NCI-H2081 (cell line): Measurements from ENCODE around the gene CPNE8.

Source experiments
- DNase-seq, 2 experiments: peaks; one replicate each; lab custom pipeline; 2025; lab: John Stamatoyannopoulos, UW

The CPNE8 gene

DNA sequence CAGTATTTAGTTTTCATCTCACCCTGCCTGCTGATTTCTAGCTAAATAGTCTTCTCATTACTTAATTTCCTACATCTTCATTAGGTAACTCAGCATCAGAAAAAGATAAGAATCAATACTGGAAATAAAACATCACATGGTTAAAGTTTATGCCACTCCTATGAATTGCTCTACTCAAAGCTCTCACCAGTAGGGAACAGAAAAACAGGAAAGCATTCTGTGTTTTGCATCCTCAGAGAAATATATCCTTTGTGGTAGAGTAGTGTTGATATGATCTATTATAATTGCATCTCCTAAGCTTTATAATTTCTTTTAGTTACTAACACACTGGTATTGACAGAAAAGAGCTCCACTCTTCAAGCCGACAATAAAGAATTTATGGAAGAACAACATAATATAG lies 9.9 kb downstream of the CPNE8 start:
- DNase-seq = no peak

DNA sequence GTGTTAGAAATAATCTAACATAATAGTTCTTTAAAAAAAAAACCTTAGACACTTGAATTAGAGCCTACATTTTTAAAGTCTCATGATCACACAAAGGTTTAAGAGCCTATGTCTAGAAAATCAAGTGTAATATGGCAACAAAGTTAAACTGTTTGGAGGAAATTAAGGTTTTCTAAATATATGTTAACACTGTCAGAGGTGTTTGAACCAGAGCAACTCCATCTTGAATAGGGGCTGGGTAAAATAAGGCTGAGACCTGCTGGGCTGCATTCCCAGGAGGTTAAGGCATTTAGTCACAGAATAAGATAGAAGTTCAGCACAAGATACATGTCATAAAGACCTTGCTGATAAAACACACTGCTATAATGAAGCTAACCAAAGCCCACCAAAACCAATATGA lies 12.4 kb downstream of the CPNE8 start:
- DNase-seq = no peak

DNA sequence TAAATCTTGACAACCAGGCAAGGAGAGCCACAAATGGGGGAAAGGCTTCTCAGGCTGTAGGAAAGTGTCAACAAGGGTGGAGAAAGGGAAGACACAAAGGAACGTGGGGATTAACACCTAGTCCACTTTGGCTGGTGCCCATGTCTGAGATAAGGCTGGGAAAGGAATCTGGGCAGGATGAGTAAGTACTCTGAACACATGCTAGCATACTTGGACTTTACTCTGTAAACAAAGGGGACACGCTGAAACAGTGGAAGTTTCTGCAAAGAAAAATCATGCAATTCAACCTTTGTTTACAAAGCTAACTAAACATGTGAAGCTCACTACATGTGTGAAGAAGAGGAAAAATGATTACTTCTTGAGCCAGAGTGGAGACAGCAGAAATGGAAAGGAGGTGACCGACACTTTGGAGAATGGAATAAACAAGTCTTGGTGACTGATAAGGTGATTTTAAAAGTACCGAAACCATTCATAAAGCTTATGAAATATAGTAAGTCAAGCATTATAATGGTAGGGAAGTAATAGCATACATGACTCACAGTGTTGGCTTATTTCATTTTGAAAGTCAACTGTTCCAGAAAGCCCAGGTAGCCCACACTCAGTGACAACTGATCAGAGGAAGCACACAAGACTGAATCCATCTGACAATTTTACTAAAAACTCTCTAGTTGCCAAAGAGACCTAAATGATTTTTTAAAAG lies 13.2 kb downstream of the CPNE8 start:
- DNase-seq = no peak

DNA sequence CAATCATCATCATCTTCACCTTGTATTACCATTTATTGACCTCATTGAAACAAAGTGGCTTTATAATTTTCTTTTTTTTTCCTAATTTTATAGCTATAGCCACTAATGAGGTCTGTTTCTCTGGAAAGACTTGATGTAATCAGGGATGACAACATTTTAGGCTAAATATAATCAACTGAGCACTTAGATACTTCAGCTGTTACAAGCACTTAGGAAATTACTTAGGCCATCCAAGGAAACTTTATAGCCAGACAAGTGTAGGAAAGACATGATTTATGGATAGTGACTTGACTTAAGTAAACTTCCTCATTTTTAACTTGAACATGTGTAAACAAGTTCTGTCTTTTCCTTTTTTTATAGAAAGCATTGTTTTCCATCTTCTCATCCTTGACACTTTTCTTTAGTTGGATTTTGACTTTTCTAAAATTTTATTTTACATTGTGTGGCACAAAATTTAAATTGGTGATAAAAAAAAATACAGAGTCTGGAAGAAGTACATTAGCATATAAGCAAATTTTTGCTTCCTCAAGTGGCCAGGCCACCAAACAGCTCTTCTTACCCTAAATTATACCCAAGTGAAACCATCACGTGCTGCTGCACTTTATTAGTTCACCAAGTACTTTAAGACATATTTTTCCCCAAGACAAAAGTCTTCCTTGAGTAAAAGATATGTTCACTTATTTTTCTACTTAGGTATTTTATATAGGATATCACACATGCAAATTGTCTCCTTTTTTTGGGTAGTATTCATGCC lies 15.1 kb downstream of the CPNE8 start:
- no peak for DNase-seq

DNA sequence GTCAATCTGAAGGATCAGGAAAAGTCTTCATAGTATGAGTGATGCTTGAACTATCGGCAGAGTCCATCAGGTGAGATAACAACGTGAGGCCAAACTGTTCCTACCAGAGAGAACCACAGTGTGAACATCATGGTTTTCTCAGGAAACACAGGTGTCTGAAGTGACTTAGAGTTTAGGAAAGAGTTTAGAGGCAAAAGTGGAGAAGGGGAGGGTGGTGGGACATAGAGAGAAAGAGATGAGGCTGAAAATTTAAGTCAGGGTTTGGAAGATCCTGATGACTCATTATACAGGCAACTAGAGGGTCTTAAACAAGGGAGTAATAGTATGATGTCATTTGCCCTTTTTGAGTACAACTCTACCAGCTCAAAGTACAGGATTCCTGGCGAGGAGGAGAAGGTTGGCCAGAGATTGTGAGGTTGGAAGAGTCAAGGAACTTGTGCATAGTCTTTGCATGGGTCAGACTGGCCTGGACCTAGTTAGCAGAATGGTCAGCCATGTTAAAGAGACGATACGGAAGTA lies 16.0 kb downstream of the CPNE8 start:
- no peak for DNase-seq

DNA sequence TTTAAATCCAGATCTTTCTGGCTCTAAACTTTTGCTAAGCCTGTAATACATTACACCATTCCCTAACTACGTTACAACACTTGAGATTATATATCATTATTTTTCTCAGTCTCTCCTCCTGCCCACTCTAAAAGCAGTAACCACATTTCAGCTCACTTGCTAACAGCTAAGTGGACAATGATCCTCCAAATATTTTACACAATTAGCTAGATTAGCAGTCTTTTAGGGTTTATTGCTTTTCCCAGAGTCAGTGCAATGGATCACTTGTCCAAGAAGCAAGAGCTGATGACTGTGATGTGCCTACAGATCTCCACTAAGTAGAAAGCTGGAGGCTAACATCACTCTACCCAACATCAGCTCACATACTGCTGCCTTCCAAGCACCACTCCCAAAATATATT lies 17.6 kb downstream of the CPNE8 start:
- no peak for DNase-seq

DNA sequence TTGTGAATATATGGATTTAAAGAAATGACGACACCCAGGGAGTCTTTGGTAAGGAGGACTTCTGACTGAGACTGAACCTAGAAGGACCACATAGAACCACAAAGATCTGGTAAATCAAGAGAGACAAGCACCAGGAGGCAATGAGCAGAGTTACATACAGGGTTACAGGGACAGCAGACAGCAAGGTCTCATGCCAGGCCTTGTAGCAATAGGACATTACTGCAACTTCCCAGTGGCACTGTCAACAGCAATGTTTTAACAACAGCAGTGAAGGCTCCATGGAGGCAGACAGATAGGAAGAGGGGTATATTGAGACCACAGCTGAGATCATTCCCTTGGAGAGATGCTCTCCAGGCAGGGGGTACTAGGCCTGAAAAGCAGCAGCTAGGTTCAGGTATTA lies 18.5 kb downstream of the CPNE8 start:
- DNase-seq = no peak

DNA sequence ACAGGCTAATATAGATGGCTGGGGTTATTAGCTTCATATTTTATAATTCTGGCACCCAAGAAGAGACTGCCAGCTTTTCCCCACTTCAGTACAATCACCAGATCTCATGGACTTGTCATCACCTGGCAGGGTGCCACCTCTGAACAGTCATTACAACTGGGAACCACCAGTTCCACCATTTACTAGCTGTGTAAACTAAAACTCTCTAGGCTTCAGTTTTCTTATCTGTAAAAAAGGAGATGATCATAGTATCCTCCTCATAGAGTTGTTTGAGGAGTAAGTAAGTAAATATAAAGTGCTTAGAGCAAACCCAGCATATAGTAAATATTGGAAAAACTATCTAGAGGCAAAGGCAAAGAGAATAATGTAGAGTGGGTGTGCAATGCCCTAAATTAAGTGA lies 19.3 kb downstream of the CPNE8 start:
- DNase-seq = peak in 1 of 2 experiments; percentile 2

DNA sequence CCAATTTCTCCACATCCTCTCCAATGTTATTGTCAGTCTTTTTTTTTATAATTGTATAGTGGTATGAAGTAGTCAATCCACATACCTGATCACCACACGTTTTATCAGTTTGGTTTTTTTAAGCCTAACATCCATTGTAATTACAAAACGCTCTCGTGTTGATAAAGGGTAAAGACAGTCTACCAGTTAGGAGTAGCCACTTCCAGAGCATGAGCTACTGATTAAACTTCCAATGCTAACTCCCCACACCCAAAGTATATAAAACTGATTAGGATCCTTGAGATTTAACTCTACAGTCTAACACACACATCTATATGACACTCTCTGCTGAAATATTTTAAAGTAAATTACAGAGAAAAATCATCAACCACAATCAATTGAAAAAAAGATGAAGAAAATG lies 20.7 kb downstream of the CPNE8 start:
- no peak for DNase-seq

DNA sequence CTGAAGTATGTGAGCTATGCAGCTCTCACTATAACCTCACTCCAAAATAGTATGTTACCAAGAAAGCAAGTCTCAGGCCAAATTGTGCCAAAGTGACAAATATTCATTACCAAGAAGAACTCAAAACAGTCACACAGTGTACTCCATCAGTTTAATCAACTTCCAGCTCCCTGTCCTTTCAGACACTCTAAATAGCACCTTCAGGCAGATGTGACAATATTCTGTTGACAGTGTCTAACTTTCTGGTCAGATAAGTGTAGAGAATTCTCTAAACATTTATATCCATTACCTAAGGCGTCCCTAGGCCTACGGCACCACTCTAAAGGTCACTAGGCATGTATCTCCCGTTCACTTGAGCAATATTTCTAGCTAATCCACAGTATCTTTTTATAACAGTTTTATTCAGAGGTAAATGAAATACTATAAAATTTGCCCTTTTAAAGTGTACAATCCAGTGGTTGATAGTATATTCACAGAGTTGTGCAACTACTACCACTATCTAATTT lies 21.7 kb downstream of the CPNE8 start:
- DNase-seq = no peak

DNA sequence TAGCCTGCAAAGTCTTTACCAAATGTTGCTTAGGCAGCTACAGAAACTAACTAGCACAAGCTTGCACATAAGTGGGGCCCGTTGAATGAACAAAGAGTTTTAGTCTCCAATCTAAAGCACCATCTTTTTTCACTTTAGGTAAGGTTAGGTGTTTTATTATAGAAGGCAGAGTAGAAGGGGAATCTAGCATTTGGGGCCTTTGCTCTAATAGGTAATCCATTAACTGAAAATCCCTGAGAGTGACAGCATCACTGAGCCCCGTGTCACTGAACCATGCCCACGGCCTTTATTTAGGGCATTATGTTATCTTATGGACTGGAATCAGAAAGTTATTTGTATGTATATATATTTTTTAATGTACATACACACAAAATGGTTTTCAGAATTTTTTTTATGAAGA lies 25.1 kb downstream of the CPNE8 start:
- no peak for DNase-seq

DNA sequence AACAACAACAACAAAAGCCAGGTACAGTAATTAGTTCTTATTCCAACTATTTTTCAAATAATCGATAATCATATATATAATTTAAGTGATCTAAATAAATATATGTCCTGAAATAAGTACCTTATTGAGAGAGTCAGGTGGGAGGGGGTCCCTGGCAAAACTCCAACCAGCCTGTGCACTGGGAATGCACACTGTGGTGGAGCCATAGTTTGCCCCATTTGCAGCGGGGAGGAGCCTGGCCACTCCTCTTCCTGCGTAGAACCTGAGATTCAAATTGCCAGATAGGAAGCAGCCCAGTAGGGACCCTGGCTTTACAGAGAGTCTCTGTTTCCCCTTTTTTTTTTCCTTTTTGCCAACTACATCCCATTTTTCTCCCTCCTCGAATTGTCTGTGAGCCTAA lies 26.4 kb downstream of the CPNE8 start:
- DNase-seq = no peak

DNA sequence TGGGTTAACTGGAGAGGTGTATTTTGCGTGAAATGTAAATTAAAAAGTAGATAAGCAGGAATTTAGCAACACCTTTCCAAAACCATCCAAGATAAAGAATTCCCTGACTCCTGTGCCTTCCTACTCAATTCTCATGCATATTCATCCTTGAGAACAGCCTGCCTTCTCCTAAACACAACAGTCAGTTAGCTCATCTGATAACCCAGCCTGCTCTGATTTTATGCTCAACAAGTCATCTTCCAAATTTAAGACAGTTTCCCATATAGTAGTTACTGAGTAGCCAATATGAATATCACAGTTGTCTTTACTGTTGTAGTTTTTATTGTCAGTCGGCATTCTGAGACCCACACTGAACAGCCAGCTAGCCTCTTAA lies 27.1 kb downstream of the CPNE8 start:
- no peak for DNase-seq

DNA sequence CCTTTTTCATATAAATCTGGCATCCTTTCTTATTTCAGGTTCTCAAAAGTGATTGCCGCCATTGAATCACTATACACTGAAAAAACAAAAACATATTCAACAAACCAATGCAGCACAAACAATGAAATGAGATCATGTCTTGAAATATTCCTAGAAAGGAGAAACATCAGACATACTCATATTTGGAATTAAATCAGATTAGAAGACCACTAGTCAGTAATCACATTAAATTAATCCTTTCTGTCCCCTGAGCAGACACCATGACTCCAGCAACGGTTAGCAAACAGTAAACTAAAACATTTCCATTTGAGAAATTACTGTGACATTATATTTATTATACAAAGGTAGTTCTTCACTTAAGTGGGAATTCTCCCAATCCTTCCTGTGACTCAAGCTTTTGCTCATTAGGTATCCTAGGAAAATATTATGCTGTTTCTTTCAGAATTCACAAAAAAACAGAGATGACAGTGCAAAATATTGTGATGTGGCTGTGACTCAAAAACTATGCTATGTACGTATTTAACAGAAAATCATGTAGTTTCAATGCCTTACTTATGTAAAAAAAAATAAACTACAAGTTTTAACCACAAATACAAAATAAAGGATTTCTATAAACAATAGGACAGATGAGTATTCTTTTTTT lies 29.7 kb downstream of the CPNE8 start:
- no peak for DNase-seq

DNA sequence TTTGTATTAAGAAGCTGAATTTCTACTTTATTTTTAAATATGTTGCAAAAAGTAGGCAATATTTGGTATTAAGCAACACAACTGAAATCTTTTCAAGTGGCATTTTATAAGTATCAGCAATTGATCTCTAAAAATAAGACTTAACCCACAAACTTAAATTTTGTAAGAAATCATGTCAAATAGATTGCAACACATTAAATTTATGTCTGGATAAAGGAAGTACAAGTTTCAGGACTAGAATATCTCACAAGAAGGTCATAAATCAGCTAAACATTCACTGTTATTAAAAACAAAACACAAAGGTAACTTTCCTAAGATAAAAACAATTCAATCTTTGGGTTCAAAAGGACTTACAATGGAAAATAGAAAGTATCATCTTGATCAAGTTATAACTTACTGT lies 32.8 kb downstream of the CPNE8 start:
- DNase-seq = no peak

DNA sequence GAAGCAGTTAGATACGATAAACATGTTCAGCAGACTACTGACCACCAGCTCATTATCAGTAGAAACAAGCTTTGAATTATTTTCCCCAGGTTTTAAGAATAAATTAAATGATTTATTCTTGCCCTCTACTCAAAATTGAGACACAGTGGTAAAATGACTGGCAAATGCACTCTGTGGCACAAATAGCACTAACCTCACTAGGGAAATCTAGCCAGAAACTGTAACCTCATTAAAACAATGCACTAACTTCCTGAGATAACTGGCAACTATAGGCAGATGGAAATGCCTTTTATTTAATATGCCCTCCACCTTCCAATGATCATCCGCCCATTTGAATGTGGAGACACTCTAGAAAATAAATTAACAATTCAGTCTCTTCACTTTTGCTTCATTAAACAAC lies 33.2 kb downstream of the CPNE8 start:
- no peak for DNase-seq

DNA sequence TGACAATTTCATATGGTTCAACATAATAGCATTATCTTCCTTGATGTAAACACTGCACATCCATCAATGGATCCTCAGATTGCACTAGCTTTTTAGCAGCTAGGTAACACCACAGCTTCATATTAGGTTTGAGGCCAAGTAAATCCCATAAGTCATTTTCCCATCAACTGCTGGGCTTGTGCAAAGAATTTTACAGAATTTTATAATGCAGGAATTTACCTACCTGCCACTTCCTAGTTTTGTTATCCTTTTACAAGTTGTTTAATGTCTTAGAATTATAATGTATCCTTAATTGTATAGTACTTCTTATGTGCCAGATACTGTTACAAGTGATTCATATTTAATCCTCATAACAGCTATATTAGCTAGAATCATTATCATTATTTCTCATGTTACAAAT lies 36.4 kb downstream of the CPNE8 start:
- no peak for DNase-seq

DNA sequence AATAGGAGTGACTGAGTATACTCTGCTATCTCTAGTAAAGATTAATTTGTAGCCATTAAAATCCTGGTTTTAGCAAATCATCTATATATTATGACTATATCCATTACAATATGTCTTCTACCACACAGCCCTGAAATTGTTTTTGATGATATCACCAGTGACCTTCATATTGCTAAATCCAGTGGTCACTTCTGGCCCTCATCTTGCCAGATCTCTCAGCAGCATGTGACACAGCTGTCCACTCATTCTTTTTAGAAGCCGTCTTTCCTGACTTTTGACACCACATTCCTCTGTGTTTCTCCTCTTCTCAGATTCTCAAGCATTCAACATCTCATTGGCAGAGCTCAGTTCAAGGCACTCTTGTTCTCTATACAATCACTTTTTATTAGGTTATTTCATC lies 54.9 kb downstream of the CPNE8 start:
- DNase-seq = no peak

DNA sequence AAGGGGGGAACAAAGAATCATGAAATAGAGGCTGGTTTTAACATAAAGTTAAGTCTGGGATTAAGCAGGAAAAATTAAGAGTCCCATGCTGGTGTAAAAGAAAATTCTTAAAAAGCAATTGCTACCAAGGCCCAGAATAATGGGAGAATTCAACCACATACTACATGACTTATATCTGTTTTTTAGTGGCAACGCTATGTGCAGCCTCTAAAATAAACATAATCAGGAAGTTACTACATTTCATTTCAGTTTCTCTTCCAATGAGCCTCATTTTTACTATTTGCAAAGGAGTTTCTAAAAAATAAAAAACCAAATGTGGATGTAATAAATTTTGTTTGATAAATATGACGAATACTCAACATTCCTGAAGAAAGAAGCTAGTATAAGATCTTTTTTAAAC lies 58.1 kb downstream of the CPNE8 start:
- DNase-seq = no peak

DNA sequence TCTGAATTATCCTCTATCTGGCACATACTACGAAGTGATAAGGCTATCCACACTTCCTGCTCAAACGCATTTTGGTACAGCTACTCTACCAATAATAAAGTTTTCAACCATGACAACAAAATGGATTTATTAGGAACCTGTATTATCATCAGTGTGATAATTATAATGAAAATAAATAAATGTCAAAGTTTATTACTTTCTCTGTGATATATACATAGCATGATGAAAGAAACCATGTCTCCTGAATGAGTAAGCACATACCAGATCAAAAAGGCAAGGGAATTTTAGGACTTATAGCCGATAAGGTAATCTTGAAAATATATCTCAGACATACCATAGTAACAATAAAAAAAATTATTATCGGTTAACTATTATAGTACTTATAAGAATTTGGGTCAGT lies 61.1 kb downstream of the CPNE8 start:
- DNase-seq = no peak

DNA sequence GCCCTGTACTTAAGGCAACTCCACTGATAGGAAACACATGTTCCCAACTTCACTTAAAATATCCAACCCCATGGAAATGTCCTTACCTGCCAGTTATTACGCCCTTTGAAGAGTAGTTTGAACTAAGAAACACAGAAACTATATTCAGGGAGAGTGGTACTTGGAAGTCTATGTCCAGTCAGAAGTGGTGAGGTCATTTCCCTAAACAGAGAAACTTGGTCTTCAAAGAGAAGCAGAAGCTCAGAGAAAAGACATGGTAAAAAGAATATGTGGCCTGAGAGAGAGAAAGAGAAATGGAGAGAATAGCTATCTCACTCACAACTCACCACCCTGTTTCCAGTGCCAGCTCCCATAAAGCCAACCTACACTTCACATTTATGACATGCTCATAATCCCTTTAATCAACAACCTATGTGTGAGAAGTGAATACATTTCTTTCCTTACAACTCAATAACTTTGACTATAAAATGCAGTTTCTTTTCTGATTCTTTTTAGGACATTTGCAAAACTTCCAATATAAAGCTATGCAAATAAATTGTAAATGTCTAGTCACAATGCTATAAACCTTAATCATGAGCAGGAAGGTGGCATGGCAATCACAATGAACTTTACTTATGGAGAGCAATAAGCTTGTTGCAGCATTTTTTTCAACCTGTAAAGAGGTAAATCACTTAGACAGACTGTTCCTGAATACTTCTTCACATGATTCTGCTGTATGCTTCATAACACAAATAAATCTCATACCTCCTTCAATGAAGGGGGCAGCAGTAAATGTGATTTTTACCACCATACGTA lies 67.1 kb downstream of the CPNE8 start:
- no peak for DNase-seq

DNA sequence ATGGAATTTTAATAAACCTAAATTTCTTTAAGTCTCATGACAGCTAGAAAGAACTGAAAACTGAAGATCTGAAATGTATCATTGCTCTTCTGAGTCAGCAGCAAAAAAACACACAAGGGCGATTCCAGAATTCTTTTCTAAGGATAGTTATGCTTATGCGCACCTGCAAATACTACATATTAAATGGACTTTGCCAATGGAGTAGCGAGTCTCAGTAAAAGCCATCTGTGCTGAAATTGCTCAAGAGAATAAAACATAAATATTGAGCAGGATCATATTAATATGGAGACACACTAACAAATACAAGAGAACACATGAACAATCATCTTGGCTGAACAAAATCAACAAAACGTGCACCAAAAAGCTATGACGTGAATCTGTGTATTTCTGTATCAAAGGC lies 73.7 kb downstream of the CPNE8 start:
- DNase-seq = no peak
